Skin of body (tissue), 2 donors: Measurements from ENCODE around the gene SPAG16. TPM values are rescaled to one million over a fixed set of nuclear protein-coding genes. Genes with fewer than 3 reads are reported as not detected.

Source experiments
- DNase-seq: peaks from one replicate; lab custom pipeline; 2025; lab: John Stamatoyannopoulos, UW
- total RNA-seq: library from RNA; depleted of rRNA; stranded (reverse); fragments of >200 nt; gene quantifications from one replicate; pipeline ENCODE4 v1.2.3, GENCODE V29; 2014

Gene SPAG16
- total RNA-seq, 1 donor from 2014 or later: 34.9 TPM

DNA sequence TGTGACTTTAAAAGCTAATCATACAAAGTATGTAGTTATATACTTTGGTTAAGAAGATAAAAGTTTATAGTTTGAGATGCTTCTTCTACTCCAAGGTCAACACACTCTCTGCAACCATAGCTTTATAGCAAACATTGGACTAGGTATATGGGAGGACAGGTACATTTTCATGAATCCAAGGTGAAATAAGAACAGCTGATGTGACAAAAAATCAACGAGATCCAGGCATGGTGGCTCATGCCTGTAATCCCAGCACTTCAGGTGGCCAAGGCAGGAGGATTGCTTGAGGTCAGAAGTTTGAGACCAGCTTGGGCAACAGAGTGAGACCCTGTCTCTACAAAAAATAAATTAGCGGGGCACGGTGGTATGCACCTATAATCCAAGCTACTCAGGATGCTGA lies 963.3 kb downstream of the SPAG16 start:
- DNase-seq: no peak

DNA sequence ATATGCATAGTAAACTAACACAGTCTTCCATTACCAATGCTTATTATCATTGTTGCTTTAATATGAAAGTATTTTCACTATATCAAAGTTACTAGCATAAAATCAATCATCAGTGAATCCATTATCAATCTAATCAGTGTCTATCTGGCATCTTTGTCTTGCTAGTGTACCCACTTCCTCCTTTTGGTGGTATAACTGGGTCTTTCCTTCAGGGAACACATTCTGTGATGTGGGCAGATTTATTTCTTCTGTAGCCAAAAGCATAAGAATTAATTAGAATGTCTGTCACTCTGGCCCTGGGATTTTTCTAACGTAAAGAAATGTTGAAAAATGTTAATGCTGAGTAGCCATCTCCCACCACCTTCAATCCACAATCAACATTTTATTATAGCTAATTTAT lies 970.8 kb downstream of the SPAG16 start:
- DNase-seq: no peak

DNA sequence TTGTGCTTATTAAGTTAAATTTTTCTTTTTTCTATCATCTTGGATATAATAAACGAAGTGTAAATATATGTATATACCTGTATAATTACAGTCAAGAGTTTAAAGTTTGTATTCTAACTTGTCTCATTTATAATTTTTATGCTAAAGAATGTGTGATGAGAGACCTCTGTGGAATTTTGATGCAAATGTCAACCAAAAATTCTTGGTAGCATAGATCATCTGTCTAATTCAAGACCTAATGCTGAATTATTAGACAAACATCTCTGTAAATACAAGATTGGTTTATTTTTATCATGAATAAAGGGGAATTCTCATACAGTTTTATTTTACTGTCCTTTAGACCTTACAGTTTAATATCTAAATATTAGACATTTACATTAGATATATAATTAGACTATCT lies 977.4 kb downstream of the SPAG16 start:
- no peak for DNase-seq

DNA sequence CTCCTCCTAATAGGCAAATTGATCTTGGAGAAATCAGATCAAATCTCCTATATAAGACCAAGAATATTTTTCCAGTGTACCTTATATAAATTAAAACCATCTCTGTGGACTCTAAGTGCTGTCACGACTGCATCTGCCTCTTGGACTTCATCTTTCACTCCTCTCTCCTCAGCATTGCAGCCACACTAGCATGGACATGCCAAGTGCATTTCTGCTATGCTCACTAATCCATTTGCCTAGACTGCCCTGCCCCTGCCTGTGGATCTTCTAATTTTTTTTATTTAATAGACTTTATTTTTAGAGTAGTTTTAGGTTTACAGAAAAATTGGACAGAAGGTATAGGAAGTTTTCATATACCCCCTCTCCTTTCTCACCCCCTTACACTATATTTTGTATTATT lies 979.9 kb downstream of the SPAG16 start:
- DNase-seq: no peak

DNA sequence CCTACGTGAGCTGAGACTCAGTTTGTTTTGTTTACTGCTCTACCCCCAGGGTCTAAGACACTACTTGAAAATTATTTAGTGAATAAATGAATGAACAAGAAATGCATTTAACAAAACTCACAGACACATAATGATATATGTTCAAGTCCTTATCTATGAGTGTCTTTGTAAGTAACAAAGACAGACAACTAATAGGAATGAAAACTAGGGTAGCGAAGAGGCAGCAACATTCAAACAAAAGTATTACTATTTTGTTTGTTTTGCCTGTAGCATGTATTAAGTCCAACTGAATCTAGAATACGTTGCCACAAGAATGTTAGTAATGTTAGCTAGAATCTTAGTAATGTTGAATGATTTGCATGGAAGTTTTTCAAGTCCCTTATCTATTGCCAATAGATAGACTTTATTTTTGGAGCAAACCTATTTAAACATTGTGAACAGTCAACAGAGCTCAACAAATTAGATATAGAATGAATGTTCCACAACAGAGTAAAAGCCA lies 981.8 kb downstream of the SPAG16 start:
- DNase-seq: no peak

DNA sequence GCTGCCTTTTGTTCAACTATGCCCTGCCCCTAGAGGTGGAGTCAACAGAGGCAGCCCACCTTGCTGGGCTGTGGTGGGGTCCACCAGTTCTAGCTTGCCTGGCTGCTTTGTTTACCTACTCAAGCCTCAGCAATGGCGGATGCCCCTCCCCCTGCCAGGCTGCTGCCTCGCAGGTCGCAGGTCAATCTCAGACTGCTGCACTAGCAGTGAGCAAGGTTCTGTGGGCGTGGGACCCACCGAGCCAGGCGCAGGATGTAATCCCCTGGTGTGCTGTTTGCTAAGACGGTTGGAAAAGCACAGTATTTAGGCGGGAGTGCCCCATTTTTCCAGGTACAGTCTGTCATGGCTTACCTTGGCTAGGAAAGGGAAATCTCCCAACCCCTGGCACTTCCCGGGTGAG lies 993.6 kb downstream of the SPAG16 start:
- DNase-seq: no peak

DNA sequence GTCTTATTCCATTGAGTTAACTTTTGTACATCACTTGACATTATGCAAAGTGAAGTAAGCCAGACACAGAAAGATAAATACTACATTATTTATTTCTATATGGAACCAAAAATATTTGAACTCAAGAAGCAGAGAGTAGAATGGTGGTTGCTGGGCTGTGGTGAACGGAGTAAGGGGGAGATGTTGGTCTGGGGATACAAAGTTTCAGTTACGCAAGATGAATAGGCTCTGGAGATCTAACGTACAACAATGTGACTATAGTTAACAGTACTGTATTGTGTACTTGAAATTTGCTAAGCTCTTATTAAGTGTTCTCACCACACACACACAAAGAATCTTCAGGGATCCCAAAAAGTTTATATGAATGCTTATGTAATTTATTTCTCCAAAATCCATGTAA lies 1001.7 kb downstream of the SPAG16 start:
- no peak for DNase-seq

DNA sequence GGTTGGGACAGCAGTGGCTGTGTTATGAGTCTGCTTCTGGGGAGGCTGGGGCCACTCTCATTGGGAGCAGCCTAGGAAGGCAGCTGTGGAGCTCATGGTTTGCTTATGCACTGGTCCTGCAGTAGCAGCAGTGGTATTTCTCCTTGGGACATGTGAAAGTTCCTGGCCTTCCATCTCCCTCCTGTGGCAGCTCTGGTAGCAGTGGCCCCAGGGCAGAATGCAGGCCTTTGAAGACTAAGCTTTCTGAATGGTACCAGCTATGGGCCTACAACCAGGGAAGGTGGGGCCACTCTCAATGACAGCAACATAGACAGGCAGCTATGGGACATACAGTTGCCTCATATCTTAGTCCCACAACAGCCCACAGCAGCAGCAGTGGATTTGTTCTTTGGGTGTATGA lies 1009.3 kb downstream of the SPAG16 start:
- no peak for DNase-seq

DNA sequence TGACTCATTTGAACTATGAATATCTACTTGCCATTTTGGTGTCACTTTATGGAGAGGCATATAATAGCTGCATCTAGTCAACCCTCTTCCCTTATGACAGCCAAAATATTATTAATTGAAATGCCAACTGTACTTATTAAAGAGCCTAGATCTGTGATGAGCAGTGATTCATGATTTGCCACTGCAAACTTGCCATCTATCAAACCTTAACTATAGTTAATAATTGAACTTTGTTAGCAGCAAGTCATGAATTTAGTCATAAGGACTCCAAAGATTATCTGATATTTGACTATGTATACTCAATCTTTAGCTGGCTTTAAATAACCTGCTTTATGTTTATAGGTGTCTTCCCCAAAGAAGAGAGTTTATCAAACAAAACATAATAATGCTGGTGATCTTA lies 1010.2 kb downstream of the SPAG16 start:
- no peak for DNase-seq

DNA sequence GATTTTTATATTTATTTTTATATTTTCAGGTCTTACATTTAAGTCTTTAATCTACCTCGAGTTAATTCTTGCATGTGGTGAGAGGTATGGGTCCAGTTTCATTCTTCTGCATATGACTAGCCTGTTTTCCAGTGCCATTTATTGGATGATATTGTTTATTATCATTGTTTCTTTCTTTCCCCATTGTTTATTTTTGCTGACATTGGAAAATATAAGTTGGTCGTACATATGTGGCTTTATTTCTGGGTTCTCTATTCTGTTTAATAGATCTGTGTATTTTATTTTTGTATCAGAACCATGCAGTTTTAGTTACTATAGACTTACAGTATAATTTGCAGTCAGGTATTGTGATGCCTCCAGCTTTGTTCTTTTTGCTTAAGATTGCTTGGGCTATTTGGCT lies 1013.2 kb downstream of the SPAG16 start:
- DNase-seq: no peak

DNA sequence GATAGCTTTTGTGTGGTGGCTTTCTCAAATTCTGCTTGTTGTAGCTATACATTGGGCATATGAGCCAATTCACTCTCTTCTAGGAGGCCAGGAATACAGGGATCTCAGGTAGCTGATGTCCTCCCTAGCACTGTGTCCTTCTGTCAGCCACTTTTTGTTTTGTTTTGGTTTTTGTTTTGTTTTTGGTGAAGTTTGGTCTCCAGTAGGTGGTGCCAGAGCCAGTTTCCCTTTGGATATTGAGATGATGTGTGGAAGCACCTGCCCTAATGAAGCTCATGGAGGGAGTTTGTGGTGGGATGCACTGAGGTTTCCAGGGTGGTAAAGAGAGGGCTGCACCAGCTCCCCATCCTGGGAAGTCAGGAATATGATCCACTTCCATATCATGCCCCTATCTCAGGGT lies 1026.1 kb downstream of the SPAG16 start:
- DNase-seq: no peak

DNA sequence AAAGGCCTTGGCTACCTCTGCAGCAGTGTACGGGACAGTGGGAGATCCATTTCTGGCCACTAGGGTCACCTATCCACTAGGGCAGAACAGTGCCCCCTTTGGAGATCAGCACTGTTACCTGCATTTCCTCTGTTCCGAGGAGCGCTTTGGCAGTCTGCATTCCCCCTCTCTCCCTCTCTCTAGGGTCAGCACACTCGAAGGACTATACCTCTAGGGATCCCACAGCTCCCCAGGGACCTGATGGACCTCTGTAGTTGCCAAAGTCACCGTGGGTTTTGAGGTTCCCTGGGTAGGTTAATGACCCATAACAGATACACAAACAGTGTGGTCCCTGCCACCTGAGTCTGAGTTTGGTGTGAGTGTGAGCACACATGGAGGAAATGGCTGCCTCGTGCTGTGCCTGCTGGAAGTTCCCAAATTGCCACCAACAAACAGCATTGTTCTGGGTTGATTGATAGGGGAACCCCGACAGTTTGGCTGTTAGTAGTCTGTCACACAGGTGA lies 1026.8 kb downstream of the SPAG16 start:
- no peak for DNase-seq

DNA sequence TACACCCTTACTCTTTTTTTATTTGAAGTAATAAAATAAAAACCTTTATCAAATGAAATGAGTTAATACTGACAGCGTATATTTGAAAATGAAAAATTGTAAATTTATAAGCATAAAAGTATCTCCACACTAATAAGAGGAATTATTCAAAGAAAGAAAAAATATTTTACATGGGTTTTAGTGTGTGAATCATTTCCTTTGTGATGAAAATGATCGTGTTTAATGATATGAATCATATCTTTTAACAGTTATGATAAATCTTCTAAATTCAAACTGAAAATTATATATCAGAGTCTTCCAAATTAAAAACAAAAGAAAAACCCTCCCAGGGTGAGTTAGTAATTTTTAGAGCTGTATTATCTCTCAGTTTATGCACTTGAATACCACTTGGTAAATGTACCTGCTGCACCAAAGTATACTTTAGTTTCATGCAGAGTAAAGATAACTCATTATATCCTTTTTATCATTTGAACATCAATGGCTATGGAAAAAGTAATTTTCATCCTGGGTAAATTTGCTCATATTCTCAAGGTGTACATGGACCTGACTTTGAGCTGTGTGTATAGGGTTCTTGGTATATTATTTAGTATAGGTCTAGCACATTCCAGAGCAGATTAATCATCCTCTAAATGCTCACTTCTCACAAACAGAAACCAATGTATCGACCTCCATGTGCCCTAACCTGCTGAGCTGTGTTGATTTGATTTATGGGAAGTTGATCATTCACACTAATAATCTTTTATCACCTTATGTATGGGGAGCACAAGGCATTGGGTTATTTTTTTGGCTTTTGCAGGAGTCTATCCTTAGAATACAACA lies 1027.9 kb downstream of the SPAG16 start:
- DNase-seq: no peak

DNA sequence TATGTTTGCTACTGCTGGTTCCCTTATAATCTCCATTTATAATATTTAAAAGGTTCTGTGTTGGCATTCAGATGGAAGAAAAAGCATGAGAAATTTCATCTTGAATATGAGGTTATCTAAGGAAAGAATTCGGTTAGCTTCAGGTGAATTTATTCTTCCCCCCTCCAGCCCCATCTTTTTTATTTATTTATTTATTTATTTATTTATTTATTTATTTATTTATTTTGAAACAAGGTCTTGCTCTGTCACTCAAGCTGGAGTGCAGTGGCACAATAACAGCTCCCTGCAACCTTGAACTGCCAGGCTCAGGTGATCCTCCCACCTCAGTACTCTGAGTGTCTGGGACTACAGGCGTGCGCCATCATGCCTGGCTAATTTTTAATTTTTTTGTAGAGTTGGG lies 1031.1 kb downstream of the SPAG16 start:
- DNase-seq: no peak

DNA sequence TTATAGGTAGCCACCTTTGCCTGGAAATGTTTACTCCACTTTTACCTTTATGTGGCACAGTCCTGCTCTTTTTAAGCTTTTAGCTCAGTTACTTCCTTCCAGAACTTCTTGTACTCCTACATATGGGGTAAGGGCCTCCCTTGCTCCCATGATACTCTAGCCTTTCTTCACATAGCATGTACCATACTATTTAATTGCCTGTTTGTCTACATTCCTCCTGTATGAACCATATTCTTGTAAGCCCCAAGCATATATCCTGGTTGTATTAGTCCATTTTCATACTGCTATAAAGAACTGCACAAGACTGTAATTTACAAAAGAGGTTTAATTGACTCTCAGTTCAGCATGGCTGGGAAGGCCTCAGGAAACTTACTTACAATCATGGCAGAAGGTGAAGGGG lies 1035.9 kb downstream of the SPAG16 start:
- no peak for DNase-seq

DNA sequence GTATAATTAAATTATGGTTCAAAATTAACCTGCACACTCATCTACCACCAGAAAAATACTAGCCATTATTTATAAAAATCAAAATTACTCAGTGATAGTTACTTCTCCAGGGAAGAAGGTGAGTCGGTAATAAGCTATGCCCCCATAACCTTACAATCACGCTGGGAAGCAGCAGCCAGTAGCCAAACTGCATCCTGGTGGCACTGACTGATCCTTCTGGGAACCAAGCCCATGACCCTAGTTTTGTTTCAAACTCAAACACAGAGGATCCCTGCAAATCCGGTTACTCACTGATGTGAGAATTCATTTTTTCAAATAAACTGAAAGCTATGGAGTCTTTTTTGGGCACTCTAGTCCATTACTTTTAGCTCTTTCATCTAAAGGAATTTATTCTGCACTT lies 1038.4 kb downstream of the SPAG16 start:
- no peak for DNase-seq

DNA sequence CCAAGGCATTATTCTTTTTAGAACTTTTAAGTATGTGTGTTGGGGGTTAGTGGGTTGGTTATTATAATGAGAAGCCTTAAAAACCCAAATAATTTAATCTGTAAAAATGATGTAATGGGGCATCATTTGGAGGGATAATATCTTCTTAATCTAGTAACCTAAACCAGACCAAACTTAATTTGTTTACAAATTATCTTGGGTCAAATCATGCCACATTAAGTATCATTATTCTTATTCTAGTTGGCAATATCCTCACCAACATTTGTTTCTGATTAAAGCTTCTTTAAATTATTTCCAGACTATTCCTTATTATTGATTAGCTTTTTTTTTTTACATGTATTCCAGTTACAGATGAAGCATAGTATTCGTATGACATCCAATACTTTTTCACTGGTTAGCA lies 1041.1 kb downstream of the SPAG16 start:
- no peak for DNase-seq

DNA sequence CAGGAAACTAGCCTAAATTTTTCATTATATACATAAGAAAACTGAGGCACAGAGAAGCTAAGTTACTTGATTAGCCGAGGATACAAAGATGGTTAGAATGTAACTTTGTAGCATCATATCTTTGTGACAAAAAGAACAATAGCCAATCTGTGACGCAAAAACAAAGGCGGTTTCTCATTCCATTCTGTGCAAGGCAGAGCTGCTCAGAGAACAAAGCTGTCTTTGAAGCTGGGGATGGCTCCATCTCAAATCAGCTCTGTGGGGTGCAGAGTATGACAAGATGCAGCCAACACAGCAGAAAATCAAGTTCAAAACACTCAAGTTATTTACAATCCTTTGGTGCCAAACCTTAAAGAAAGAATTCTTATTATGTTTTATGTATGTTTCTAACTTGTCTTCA lies 1044.7 kb downstream of the SPAG16 start:
- no peak for DNase-seq

DNA sequence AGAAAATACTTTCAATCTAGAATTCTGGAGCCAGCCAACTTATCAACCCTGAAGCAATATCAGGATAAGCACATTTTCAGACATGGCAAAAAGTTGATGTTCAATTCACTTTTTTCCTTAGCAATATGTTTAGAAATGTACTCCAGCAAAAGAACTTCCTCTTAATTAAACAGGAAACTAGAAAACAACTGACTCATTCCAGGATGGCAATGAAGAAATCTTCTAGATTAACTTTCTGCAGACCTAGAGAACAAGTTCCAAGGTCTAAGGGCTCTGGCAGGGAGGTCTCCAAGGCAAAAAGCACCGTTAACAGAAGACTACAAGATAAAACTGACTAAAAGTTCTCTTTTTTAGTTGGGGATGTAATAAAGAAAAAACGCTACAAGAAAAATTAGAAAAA lies 1057.4 kb downstream of the SPAG16 start:
- DNase-seq: no peak

DNA sequence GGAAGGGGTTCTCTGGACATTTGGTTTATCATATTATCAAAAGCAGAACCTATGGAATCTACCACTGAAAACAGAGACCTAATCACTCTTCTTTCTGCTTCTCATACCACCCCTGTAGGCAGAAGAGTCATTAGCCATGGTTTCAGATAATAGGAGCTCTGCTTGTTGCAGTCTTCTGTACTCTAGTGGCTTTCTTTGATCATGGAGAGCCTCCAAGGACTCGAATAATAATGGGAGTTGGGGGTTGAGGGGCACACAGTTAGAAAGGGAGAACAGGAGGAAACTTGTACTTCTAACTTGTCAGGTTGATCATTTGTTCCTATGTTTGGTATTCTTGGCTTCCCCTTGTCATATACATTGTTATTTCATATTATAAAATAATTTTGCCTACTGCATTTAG lies 1074.2 kb downstream of the SPAG16 start:
- no peak for DNase-seq

DNA sequence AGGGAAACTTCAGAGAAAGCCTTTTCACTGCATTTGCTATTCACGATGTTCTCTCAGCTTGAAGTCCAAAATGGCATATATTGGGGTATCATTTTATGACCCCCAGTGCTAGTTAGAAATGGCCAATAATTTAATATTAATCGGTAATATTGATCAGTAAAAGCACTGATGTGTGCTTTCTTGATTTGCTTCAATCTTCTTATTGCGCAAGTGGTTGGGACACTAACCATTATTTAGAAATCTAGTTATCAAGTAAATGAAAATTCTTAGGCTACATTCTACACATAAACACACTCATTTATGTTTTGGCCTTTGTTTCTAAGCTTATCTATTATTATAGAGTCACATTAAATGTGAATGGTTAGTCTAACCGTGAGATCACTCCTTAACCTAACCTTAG lies 1076.9 kb downstream of the SPAG16 start:
- no peak for DNase-seq

DNA sequence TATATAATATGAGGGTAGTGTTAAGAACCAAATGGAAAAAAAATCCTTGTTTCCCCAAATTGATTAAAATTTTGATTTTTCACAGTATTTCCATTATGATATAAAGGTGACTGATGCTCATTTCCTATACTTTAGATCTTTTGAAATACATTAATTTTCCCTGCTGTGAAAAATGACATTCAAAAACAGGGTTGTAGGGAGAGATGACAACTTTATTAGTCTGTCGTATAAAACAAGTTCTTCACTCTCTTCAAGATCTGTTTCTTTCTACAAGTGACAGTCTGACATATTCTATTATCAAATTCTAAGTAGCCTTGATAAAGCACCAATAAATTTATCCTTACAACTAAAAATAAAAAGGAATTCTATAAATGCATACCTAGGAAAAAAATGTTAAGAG lies 1081.3 kb downstream of the SPAG16 start:
- DNase-seq: no peak

DNA sequence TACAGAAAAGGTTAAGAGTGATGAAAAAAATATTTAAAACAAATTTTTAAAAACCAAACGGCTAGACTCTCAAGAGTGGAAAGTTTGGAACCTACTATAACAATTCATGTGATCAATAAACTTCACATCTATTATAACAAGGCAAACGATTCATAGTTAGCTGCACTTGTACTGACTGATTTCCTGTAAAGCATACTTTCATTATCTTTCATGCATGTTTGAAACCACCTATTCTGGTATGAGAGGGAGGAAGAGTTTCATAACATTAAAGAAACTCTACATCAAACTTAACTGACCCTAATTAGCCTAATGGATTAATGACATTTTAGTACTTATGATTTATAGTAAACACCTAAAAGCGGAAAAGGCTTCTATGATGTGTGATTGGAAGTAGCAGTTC lies 1082.9 kb downstream of the SPAG16 start:
- no peak for DNase-seq
